RWPE2 (cell line): ENCODE data around the gene TSHZ1.

ENCODE experiments used
- ATAC-seq: fragments of 200-7000 bp; cut with Tn5 transposase; 3 replicates; pipeline ENCODE4 v1.9.1; 2021; ENCODE audit warnings: low read depth
- DNase-seq: peaks from one replicate; pipeline ENCODE4 v3.0.0-alpha.2; 2020; ENCODE audit warnings: low spot score
- H3K27ac ChIP-seq: fragments of 450-650 bp; 2 replicates; pipeline ENCODE4 v1.5.1; 2017; ENCODE audit warnings: mild to moderate bottlenecking; ENCODE audit not compliant: poor library complexity, severe bottlenecking
- H3K27me3 ChIP-seq: fragments of 250-450 bp; sonication (Bioruptor Pico); 2 replicates; pipeline ENCODE4 v1.5.1; 2021; ENCODE audit warnings: mild to moderate bottlenecking, moderate library complexity; ENCODE audit not compliant: insufficient read depth, poor library complexity, severe bottlenecking
- H3K36me3 ChIP-seq: fragments of 250-450 bp; sonication (Bioruptor Pico); 2 replicates; pipeline ENCODE4 v1.5.1; 2020; ENCODE audit warnings: low read depth, mild to moderate bottlenecking, moderate library complexity
- H3K4me1 ChIP-seq: fragments of 250-450 bp; sonication (Bioruptor Pico); 2 replicates; pipeline ENCODE4 v1.5.1; 2021; ENCODE audit warnings: mild to moderate bottlenecking, moderate library complexity; ENCODE audit not compliant: insufficient read depth, poor library complexity, severe bottlenecking
- H3K4me3 ChIP-seq: fragments of 250-450 bp; sonication (Bioruptor Pico); 2 replicates; pipeline ENCODE4 v1.5.1; 2021; ENCODE audit warnings: mild to moderate bottlenecking, moderate library complexity; ENCODE audit not compliant: severe bottlenecking
- H3K9me3 ChIP-seq: fragments of 250-450 bp; sonication (Bioruptor Pico); 2 replicates; pipeline ENCODE4 v1.5.1; 2021; ENCODE audit warnings: mild to moderate bottlenecking, moderate library complexity; ENCODE audit not compliant: severe bottlenecking
- TF ChIP-seq, protein P1 (sequence below): fragments of 450-650 bp; IDR thresholded peaks from one replicate; pipeline ENCODE4 v1.5.1; 2017; ENCODE audit warnings: mild to moderate bottlenecking, moderate library complexity; ENCODE audit not compliant: poor library complexity, severe bottlenecking

The TSHZ1 gene

GRCh38 chr18:75282746-75283145, 72.1 kb downstream of the TSHZ1 start:
- H3K27ac ChIP-seq, result no peak overlapping the region
- no peaks in the 10 kb centered on the region for H3K9me3 ChIP-seq
- ATAC-seq (no peak), DNase-seq (no peak)
- H3K36me3 ChIP-seq, result no peaks in the 10 kb centered on the region
- no peaks in the 10 kb centered on the region for H3K27me3 ChIP-seq
- no peak overlapping the region for H3K4me3 ChIP-seq
- TF ChIP-seq, protein P1, sequence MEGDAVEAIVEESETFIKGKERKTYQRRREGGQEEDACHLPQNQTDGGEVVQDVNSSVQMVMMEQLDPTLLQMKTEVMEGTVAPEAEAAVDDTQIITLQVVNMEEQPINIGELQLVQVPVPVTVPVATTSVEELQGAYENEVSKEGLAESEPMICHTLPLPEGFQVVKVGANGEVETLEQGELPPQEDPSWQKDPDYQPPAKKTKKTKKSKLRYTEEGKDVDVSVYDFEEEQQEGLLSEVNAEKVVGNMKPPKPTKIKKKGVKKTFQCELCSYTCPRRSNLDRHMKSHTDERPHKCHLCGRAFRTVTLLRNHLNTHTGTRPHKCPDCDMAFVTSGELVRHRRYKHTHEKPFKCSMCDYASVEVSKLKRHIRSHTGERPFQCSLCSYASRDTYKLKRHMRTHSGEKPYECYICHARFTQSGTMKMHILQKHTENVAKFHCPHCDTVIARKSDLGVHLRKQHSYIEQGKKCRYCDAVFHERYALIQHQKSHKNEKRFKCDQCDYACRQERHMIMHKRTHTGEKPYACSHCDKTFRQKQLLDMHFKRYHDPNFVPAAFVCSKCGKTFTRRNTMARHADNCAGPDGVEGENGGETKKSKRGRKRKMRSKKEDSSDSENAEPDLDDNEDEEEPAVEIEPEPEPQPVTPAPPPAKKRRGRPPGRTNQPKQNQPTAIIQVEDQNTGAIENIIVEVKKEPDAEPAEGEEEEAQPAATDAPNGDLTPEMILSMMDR, result no peak
- H3K4me1 ChIP-seq, result peaks cover 5% of the 10 kb centered on the region

- DNase-seq, result no peak
- TF ChIP-seq, protein P1, result no peak
- peaks cover 5% of the 10 kb centered on the region for H3K4me1 ChIP-seq
- H3K9me3 ChIP-seq, result no peaks in the 10 kb centered on the region
- H3K4me3 ChIP-seq, result no peak overlapping the region
- H3K27me3 ChIP-seq, result no peaks in the 10 kb centered on the region
- H3K27ac ChIP-seq, result no peak overlapping the region
- H3K36me3 ChIP-seq, result no peaks in the 10 kb centered on the region
- no peak for ATAC-seq
Observed at GRCh38 chr18:75283731-75284130, 73.1 kb downstream of the TSHZ1 start.

DNA sequence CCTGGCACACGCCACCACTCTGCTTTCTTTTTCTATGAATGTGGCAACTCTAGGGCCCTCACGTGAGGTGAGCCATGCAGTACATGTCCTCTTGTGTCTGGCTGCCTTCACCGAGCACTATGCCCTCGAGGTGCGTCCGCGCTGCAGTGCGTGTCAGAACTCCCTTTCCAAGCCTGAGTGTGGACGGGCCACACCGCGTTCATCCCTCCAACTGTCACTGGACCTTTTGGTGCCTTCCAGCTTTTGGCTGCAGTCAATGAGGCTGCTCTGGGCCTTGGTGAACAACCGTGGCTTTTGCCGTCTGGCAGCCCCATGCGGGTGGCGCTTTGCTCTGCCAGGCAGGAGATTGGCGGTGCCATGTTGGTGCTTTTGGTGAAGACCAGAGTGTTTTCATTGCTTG, 74.0 kb downstream of the TSHZ1 start:
- TF ChIP-seq, protein P1, result no peak
- ATAC-seq, result no peak
- no peaks in the 10 kb centered on the region for H3K36me3 ChIP-seq
- no peaks in the 10 kb centered on the region for H3K27me3 ChIP-seq
- no peak overlapping the region for H3K27ac ChIP-seq
- H3K4me1 ChIP-seq, result peaks cover 5% of the 10 kb centered on the region
- no peak for DNase-seq
- H3K9me3 ChIP-seq, result no peaks in the 10 kb centered on the region
- no peak overlapping the region for H3K4me3 ChIP-seq

GRCh38 chr18:75285876-75286275, 75.3 kb downstream of the TSHZ1 start:
- Histone ChIP-seq H3K36me3 (no peaks in the 10 kb centered on the region), H3K4me3 (no peak overlapping the region), H3K27ac (no peak overlapping the region), H3K27me3 (no peaks in the 10 kb centered on the region), H3K9me3 (no peaks in the 10 kb centered on the region), H3K4me1 (no peaks in the 10 kb centered on the region)
- TF ChIP-seq, protein P1, result no peak
- no peak for DNase-seq
- no peak for ATAC-seq

DNA sequence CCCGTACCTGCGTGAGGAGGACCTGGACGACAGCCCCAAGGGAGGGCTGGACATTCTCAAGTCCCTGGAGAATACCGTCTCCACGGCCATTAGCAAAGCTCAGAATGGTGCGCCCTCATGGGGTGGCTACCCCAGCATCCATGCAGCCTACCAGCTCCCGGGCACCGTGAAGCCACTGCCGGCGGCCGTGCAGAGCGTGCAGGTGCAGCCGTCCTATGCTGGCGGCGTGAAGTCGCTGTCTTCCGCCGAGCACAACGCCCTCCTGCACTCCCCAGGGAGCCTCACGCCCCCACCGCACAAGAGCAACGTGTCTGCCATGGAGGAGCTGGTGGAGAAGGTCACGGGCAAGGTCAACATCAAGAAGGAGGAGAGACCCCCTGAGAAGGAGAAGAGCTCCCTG, 76.4 kb downstream of the TSHZ1 start:
- H3K27ac ChIP-seq, result no peak overlapping the region

More for the DNA sequence above, 76.4 kb downstream of the TSHZ1 start:
- DNase-seq (no peak), ATAC-seq (no peak)
- Histone ChIP-seq H3K4me3 (no peak overlapping the region), H3K9me3 (no peaks in the 10 kb centered on the region), H3K4me1 (no peaks in the 10 kb centered on the region), H3K36me3 (no peaks in the 10 kb centered on the region), H3K27me3 (no peaks in the 10 kb centered on the region)
- TF ChIP-seq, protein P1, result no peak
